ENCODE data around the gene CNOT11. TPM values are rescaled to one million over a fixed set of nuclear protein-coding genes. Genes with fewer than 3 reads are reported as not detected.
"Not testable (repeated sequence)": the region's sequence is repeated elsewhere in the genome, so short reads cannot be mapped to it uniquely, and the experiment has no call there.

The CNOT11 gene
- total RNA-seq, 1 donor from 2014 or later: 59.7 TPM

DNA sequence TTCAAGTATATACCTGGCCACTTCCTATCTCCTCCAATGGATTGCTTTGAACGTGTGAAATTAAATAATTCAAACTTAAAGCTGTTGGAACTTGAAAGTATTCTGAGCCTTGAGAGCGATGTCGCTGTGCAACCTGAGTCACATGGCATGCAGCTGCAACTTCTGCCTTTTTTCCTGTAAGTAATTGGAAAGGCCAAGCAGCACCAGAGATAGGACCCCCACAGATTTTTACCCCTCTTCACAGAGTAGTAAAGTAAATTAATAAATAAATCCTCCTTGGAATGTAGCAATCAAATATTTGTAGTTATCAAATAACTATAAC, 59.0 kb downstream of the CNOT11 start:
- Mint-ChIP-seq H3K36me3 (ENCODE audit: low read depth) (peaks cover 6% of the 10 kb centered on the region), H3K4me1 (peaks cover 29% of the 10 kb centered on the region), H3K27ac (peak overlapping the region; percentile 5), H3K9me3 (no peaks in the 10 kb centered on the region), H3K4me3 (no peak overlapping the region), H3K27me3 (no peaks in the 10 kb centered on the region)
- DNase-seq (no peak), ATAC-seq (ENCODE audit: low read depth) (no peak)
- TF ChIP-seq, protein P1, sequence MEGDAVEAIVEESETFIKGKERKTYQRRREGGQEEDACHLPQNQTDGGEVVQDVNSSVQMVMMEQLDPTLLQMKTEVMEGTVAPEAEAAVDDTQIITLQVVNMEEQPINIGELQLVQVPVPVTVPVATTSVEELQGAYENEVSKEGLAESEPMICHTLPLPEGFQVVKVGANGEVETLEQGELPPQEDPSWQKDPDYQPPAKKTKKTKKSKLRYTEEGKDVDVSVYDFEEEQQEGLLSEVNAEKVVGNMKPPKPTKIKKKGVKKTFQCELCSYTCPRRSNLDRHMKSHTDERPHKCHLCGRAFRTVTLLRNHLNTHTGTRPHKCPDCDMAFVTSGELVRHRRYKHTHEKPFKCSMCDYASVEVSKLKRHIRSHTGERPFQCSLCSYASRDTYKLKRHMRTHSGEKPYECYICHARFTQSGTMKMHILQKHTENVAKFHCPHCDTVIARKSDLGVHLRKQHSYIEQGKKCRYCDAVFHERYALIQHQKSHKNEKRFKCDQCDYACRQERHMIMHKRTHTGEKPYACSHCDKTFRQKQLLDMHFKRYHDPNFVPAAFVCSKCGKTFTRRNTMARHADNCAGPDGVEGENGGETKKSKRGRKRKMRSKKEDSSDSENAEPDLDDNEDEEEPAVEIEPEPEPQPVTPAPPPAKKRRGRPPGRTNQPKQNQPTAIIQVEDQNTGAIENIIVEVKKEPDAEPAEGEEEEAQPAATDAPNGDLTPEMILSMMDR (IDR thresholded peaks at IDR 0.05): no peak
- POLR2A ChIA-PET: no interaction called here
- CTCF ChIA-PET: interaction anchor here (0.6 to 1.4 kb wide), 2 partner anchors 31 to 927 kb away, joined by 5 read pairs; no protein-coding TSS in a partner anchor
- intact Hi-C loops (cut with micrococcal nuclease): no loop called here

DNA sequence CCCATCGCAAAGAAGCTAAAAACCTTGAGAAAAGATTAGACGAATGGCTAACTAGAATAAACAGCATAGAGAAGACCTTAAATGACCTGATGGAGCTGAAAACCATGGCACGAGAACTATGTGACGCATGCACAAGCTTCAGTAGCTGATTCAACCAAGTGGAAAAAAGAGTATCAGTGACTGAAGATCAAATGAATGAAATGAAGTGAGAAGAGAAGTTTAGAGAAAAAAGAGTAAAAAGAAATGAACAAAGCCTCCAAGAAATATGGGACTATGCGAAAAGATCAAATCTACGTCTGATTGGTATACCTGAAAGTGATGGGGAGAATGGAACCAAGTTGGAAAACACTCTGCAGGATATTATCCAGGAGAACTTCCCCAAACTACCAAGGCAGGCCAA, 63.9 kb downstream of the CNOT11 start:
- H3K9me3 Mint-ChIP-seq; H3K27me3 Mint-ChIP-seq; ATAC-seq (ENCODE audit: low read depth); intact Hi-C loops (cut with micrococcal nuclease); H3K27ac Mint-ChIP-seq; H3K4me3 Mint-ChIP-seq; POLR2A ChIA-PET; H3K4me1 Mint-ChIP-seq; H3K36me3 Mint-ChIP-seq (ENCODE audit: low read depth); DNase-seq: not testable (repeated sequence)
- CTCF ChIA-PET: interaction anchor here (0.7 kb wide), 1 partner anchor 100 kb away, joined by 3 read pairs; no protein-coding TSS in a partner anchor

Other genes starting within 250 kb of the CNOT11 start
- gene TBC1D8, start 101.5 kb upstream of the CNOT11 start, total RNA-seq: 3.5 and 4.7 TPM in 2 replicates
- gene RNF149, start 55.8 kb downstream of the CNOT11 start, total RNA-seq: 39.6 and 48.3 TPM in 2 replicates
- gene CREG2, start 134.6 kb downstream of the CNOT11 start, total RNA-seq: not detected in 2 replicates
- not detected in 2 replicates for gene RFX8, start 222.2 kb downstream of the CNOT11 start, total RNA-seq

Measured in activated B cell treated with CpG ODN at 0.5 μM for 24 hours (primary cell).